Measurements from ENCODE around the gene CENPW.

DNA sequence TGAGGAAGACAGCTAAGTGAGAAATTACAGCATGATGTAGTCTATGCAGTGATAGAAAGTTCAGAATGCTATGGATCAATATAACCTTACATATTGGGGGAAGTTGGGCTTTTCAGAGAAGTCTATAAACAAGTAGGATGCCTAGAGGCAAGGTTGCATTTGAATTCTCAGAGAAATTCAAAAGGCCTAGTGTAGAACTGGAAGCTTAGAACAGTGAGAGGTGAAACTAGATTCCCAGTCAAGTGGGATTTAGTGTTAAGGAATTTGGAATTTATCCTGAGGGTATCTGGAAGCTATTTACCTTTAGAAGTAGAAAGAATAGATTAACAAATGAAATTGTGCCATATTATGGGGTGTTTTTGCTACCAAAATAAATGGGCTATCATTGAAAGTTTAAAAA, 4.3 kb downstream of the CENPW start:
- TF ChIP-seq TAF1 (IDR thresholded peaks at IDR 0.05; ENCODE audit: low read depth, low read length), result no peak
- TF ChIP-seq SPI1 (IDR thresholded peaks at IDR 0.05; ENCODE audit: low read depth, low read length), result no peak
- TF ChIP-seq POLR2AphosphoS5 (IDR thresholded peaks at IDR 0.05; ENCODE audit: low read depth, low read length), result no peak
- TF ChIP-seq POLR2A (IDR thresholded peaks at IDR 0.05; ENCODE audit: low read depth, low read length), result no peak

Measured in GM12891 (cell line).